Placental pericyte (primary cell): ENCODE measurements around the gene LMLN. TPM values are rescaled to one million over a fixed set of nuclear protein-coding genes. Genes with fewer than 3 reads are reported as not detected.

Experiments used
- small RNA-seq: library from RNA; depleted of rRNA; stranded (forward); fragments of <200 nt; gene quantifications from one replicate; pipeline ENCODE3, GENCODE V24; 2012; ENCODE audit warnings: low replicate concordance
- total RNA-seq: library from RNA; depleted of rRNA; stranded (reverse); fragments of >200 nt; gene quantifications from 2 replicates; pipeline ENCODE4 v1.2.3, GENCODE V29; 2012

The LMLN gene
- 5.9 and 11.7 TPM in 2 replicates for total RNA-seq

GRCh38 chr3:197959891-197960693, at the start of gene LMLN:
TSS of gene LMLN (plus strand) at chr3:197960217. CDS start at chr3:197960246, 29 bp downstream.

GRCh38 chr3:197949778-197950676, 10.0 kb upstream of the LMLN start, which contains the start of gene RPL35A:
TSS of gene RPL35A (plus strand) at chr3:197950190. CDS start at chr3:197950968, 778 bp downstream.

Small RNAs within 50 kb of the gene (small RNA-seq; reads per million reads assigned to genes)
- gene RNU6-621P (not detected), gene RNU6-821P (not detected)

Other genes starting within 250 kb of the LMLN start
- gene RUBCN, start 223.3 kb upstream of the LMLN start, total RNA-seq, result 23.4 and 26.1 TPM in 2 replicates
- 44.1 and 45.3 TPM in 2 replicates for gene FYTTD1, start 210.3 kb upstream of the LMLN start, total RNA-seq
- 38.3 and 47.1 TPM in 2 replicates for gene LRCH3, start 169.0 kb upstream of the LMLN start, total RNA-seq
- gene RPL35A, start 10.0 kb upstream of the LMLN start, total RNA-seq, result 278 and 411 TPM in 2 replicates